ENCODE results near the gene UBASH3B.
A peak's percentile ranks its signal among the peaks of the same experiment; 100 is the strongest.

GRCh38 chr11:122853971-122854446 is 198.5 kb downstream of the UBASH3B start:
- TF ChIP-seq CTCF (IDR thresholded peaks at IDR 0.05) (peak; percentile 73), ZFX (IDR thresholded peaks at IDR 0.05; ENCODE audit: borderline replicate concordance) (no peak)
